Ascending aorta (tissue), 2 donors: ENCODE data around the gene HTRA3. TPM values are rescaled to one million over a fixed set of nuclear protein-coding genes. Genes with fewer than 3 reads are reported as not detected.

Source experiments
- DNase-seq, 2 donors: peaks; one replicate each; pipeline ENCODE4 v3.0.0-alpha.2; 2019; ENCODE audit warnings: low spot score in 2 of 2
- H3K27ac ChIP-seq, 2 donors: fragments of 200-600 bp; sonication (generic); one replicate each; pipeline ENCODE4 v1.5.1; 2016 to 2017; ENCODE audit warnings: mild to moderate bottlenecking in 1 of 2
- H3K27me3 ChIP-seq: fragments of 200-600 bp; sonication (generic); one replicate; pipeline ENCODE4 v1.5.1; 2017
- H3K36me3 ChIP-seq, 2 donors: fragments of 200-600 bp; sonication (generic); one replicate each; pipeline ENCODE4 v1.5.1; 2016
- H3K4me1 ChIP-seq, 2 donors: fragments of 200-600 bp; sonication (generic); one replicate each; pipeline ENCODE4 v1.5.1; 2016 to 2017; ENCODE audit warnings: mild to moderate bottlenecking in 1 of 2
- H3K4me3 ChIP-seq, 2 donors: fragments of 200-600 bp; sonication (generic); one replicate each; pipeline ENCODE4 v1.5.1; 2016 to 2017; ENCODE audit warnings: mild to moderate bottlenecking in 1 of 2
- H3K9me3 ChIP-seq, 2 donors: fragments of 200-600 bp; sonication (generic); one replicate each; pipeline ENCODE4 v1.5.1; 2016
- intact Hi-C: fragments of 100-400 bp; cut with DNase I; formaldehyde crosslinking; loops from one replicate; pipeline ENCODE4 v1.15.1; 2023
- total RNA-seq: library from RNA; depleted of rRNA; stranded (reverse); fragments of >200 nt; gene quantifications from one replicate; pipeline ENCODE4 v1.1.0, GENCODE V29; 2016
- TF ChIP-seq, protein P1 (sequence below), 3 experiments: fragments of 200-600 bp in 2 of 3; fragments of 450-650 bp in 1 of 3; sonication (generic) in 2 of 3; IDR thresholded peaks; one replicate each; pipeline ENCODE4 v1.5.1; 2016 to 2019; ENCODE audit warnings: antibody characterized with exemption in 3 of 3, mild to moderate bottlenecking in 1 of 3, moderate library complexity in 1 of 3

Gene HTRA3
- total RNA-seq, 1 donor from 2014 or later = 52.6 TPM

DNA sequence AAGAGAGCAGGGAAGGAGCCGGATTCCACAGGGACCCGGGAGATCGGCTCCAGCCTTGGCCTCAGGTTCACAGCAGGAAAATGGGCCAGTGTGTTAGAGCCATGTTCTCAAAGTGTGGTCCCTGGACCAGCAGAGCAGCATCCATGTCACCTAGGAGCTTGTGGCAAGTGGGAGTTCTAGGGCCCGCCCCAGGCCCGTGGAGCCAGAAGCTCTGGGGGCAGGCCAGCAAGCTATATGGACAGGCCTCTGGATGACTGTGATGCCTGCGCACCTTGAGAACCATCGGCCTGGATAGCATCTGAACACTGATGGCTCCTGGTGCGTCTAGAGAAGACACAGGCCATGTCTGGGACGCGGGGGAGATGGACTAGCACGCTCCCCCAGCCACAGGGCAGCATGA, 36.8 kb upstream of the HTRA3 start:
- Histone ChIP-seq H3K27ac (no peak overlapping the region), H3K4me1 (peaks cover 0 to 12% of the 10 kb centered on the region in 2 donors), H3K4me3 (no peak overlapping the region), H3K36me3 (no peaks in the 10 kb centered on the region), H3K27me3 (no peaks in the 10 kb centered on the region), H3K9me3 (no peaks in the 10 kb centered on the region)
- intact Hi-C loops = no loop called here
- TF ChIP-seq, protein P1, sequence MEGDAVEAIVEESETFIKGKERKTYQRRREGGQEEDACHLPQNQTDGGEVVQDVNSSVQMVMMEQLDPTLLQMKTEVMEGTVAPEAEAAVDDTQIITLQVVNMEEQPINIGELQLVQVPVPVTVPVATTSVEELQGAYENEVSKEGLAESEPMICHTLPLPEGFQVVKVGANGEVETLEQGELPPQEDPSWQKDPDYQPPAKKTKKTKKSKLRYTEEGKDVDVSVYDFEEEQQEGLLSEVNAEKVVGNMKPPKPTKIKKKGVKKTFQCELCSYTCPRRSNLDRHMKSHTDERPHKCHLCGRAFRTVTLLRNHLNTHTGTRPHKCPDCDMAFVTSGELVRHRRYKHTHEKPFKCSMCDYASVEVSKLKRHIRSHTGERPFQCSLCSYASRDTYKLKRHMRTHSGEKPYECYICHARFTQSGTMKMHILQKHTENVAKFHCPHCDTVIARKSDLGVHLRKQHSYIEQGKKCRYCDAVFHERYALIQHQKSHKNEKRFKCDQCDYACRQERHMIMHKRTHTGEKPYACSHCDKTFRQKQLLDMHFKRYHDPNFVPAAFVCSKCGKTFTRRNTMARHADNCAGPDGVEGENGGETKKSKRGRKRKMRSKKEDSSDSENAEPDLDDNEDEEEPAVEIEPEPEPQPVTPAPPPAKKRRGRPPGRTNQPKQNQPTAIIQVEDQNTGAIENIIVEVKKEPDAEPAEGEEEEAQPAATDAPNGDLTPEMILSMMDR (IDR thresholded peaks at IDR 0.05) = no peak
- DNase-seq = no peak

DNA sequence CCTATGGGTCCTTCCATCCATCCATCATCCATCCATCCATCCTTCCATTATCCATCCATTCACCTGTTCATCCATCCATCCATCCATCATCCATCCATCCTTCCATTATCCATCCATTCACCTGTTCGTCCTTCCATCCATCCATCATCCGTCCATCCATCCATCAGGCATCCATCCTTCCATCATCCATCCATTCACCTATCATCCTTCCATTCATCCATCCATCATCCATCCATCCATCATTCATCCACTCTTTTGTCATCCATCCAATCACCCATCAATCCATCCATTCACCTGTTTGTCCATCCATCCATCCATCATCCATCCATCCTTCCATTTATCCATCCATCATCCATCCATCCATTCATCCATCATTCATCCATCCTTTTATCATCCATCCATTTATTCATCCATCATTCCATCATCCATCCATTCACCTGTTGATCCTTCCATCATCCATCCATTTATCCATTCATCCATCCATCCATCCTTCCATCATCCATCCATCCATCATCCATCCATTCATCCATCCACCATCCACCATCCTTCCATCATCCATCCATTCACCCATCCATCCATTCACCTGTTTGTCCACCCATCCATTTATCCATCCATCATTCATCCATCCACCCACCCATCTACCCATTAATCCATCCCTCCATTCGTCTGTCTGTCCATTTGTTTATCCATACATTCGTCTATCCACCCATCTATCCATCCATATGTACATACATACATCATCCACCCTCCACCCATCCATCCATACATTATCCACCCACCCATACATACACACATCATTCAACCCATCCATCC, 35.7 kb upstream of the HTRA3 start:
- Histone ChIP-seq H3K27ac (no peak overlapping the region), H3K4me3 (no peak overlapping the region), H3K36me3 (no peaks in the 10 kb centered on the region), H3K9me3 (no peaks in the 10 kb centered on the region), H3K27me3 (no peaks in the 10 kb centered on the region), H3K4me1 (peaks cover 0 to 2% of the 10 kb centered on the region in 2 donors)
- no peak for DNase-seq
- TF ChIP-seq, protein P1 (IDR thresholded peaks at IDR 0.05) = no peak
- intact Hi-C loops = no loop called here

DNA sequence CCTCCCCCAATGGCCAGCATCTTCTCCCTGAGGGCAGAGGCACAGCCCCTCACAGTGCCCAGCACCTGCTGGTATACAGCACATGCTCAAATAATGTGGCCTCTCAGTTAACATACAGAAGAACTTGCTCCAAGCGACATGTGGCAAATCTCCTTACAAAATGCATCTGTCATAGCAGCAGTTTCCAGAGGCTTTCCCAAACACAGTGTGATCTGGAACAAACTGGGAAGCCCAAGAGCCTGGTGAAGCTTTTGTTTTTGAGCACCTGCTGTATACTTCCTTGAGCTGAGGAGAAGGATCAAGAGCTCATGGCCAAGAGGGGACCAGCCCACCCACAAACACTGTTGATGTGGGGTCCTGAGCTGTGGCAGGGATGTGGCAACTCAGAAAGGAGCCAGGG, 34.8 kb upstream of the HTRA3 start:
- Histone ChIP-seq H3K9me3 (no peaks in the 10 kb centered on the region), H3K27ac (no peak overlapping the region), H3K4me1 (no peaks in the 10 kb centered on the region), H3K27me3 (no peaks in the 10 kb centered on the region), H3K4me3 (no peak overlapping the region), H3K36me3 (no peaks in the 10 kb centered on the region)
- TF ChIP-seq, protein P1 (IDR thresholded peaks at IDR 0.05) = no peak
- intact Hi-C loops = no loop called here
- no peak for DNase-seq

DNA sequence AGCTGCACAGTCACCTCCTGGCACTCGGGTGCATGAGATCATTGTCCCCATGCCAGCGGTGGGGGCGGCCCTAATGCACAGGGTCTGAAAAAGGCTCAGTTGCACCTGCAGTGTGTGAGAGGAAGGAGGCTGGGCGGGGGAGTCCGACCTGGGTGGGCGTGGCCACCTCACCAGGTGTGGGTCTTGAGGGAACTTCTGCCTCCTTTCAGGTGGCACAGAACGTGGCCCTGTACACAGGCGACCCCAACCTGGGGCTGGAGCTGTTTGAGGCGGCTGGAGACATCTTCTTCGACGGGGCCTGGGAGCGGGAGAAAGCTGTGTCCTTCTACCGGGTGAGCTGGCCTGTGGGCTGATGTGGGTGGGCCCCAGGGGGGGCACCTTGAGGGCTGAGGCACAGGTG, 34.3 kb upstream of the HTRA3 start:
- no peaks in the 10 kb centered on the region for H3K9me3 ChIP-seq
- DNase-seq = no peak
- H3K27me3 ChIP-seq = no peaks in the 10 kb centered on the region
- intact Hi-C loops = no loop called here
- no peaks in the 10 kb centered on the region for H3K36me3 ChIP-seq
- H3K27ac ChIP-seq = no peak overlapping the region
- H3K4me1 ChIP-seq = no peaks in the 10 kb centered on the region
- TF ChIP-seq, protein P1 (IDR thresholded peaks at IDR 0.05) = no peak
- no peak overlapping the region for H3K4me3 ChIP-seq

DNA sequence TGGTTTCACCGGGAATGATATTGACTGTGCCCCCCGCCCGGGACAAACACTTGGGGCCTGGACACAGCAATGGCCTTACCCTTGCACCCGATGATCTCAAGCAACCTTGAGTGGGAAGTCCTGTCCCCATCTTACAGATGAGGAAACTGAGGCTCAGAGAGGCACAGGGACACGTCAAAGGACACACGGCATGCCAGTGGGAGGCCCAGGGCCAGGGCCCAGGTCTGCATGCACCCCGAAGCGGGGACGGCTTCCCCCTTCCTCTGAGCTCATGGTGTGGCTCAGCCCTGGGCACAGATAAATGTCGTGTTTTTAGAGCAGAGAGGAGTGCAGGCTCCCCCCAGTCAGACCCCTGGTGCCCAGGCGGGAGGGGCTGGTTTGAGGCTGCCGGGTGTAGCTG, 33.9 kb upstream of the HTRA3 start:
- Histone ChIP-seq H3K4me3 (no peak overlapping the region), H3K9me3 (no peaks in the 10 kb centered on the region), H3K27ac (no peak overlapping the region), H3K27me3 (no peaks in the 10 kb centered on the region), H3K4me1 (no peaks in the 10 kb centered on the region), H3K36me3 (no peaks in the 10 kb centered on the region)
- intact Hi-C loops = no loop called here
- TF ChIP-seq, protein P1 (IDR thresholded peaks at IDR 0.05) = no peak
- DNase-seq = no peak
